ENCODE measurements around the gene LRRC7. TPM values are rescaled to one million over a fixed set of nuclear protein-coding genes. Genes with fewer than 3 reads are reported as not detected.

LRRC7 gene
- total and polyA plus RNA-seq, 2 of the 8 experiments (the other 6 are each of a cell fraction or from before 2014, with no cell fraction given): 0.03 to 0.17 TPM

DNA sequence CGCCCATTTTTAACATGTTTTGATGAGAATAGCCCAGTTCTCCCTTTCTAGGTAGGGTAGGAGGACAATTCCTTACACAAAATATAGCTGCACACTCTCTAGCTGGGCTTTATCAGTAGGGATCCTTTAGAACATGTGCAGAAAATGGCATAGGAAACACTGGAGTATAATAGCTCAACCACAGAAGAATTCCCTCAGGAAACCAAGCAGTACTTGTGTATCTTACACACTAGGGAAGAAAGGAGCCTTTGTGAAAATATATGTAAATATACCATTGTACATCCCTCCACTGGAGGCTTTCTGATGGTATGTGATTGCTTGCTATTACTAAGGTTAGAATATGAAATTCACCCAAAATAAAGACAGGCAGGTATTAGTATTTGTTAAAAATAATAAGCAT is 484.2 kb downstream of the LRRC7 start (continued):
- TF ChIP-seq, protein P1, sequence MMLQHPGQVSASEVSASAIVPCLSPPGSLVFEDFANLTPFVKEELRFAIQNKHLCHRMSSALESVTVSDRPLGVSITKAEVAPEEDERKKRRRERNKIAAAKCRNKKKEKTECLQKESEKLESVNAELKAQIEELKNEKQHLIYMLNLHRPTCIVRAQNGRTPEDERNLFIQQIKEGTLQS (IDR thresholded peaks at IDR 0.05; ENCODE audit: insufficient read depth, low read depth, low read length): no peak
- no peak for TF ChIP-seq SIX5 (IDR thresholded peaks at IDR 0.05; ENCODE audit: low read depth, low read length)
